ENCODE data around the gene KIRREL1. TPM values are rescaled to one million over a fixed set of nuclear protein-coding genes. Genes with fewer than 3 reads are reported as not detected.

The KIRREL1 gene
- total RNA-seq, 1 experiment from 2014 or later = 145 TPM

DNA sequence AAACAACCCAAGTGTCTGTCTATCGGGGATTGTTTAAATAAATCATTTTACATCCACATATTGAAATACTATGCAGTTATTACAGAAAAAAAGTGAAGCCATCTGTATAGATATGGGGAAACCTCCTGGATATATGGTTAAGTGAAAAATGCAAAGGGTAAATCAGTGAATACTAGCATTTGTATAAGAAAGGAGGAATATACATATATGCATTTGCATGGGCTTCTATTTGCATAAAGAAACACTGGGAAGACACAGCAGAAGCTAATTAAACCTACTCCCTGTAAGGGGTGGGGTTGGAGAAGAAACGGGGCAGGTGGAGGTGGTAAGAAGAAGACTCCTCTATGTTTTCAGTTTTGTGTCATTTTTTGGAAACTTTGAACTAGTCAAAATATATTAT, 16.6 kb upstream of the KIRREL1 start:
- Histone ChIP-seq H3K27ac (ENCODE audit: low read length) (no peak overlapping the region), H3K4me1 (ENCODE audit: control insufficient read depth, insufficient read depth, low read length) (no peaks in the 10 kb centered on the region), H3K27me3 (ENCODE audit: control insufficient read depth, insufficient read depth, low read length) (0 out of 2 replicates have a peak, but pooled peaks cover 3% of the 10 kb centered on the region), H3K36me3 (ENCODE audit: control insufficient read depth, insufficient read depth, low read length) (no peaks in the 10 kb centered on the region), H3K9me3 (ENCODE audit: control insufficient read depth, insufficient read depth, low read depth, low read length) (no peaks in the 10 kb centered on the region), H3K4me3 (ENCODE audit: low read depth in 2 of 2, low read length in 2 of 2) (no peak overlapping the region)
- POLR2A ChIA-PET = no interaction called here
- intact Hi-C loops (cut with micrococcal nuclease; ENCODE audit: unreplicated experiment) (no loop called here), in situ Hi-C loops (cut with HindIII; ENCODE audit: low pct_unique_long_range_greater_than_20kb, low sequenced_read_pairs) (no loop called here)
- TF ChIP-seq TCF7L2 (IDR thresholded peaks at IDR 0.05; ENCODE audit: low read depth, low read length) (no peak), SIN3A (IDR thresholded peaks at IDR 0.05; ENCODE audit: borderline replicate concordance, insufficient read depth, low read depth, low read length) (no peak), POLR2AphosphoS5 (IDR thresholded peaks at IDR 0.05; ENCODE audit: low read depth, low read length) (no peak)
- TF ChIP-seq, protein P1, sequence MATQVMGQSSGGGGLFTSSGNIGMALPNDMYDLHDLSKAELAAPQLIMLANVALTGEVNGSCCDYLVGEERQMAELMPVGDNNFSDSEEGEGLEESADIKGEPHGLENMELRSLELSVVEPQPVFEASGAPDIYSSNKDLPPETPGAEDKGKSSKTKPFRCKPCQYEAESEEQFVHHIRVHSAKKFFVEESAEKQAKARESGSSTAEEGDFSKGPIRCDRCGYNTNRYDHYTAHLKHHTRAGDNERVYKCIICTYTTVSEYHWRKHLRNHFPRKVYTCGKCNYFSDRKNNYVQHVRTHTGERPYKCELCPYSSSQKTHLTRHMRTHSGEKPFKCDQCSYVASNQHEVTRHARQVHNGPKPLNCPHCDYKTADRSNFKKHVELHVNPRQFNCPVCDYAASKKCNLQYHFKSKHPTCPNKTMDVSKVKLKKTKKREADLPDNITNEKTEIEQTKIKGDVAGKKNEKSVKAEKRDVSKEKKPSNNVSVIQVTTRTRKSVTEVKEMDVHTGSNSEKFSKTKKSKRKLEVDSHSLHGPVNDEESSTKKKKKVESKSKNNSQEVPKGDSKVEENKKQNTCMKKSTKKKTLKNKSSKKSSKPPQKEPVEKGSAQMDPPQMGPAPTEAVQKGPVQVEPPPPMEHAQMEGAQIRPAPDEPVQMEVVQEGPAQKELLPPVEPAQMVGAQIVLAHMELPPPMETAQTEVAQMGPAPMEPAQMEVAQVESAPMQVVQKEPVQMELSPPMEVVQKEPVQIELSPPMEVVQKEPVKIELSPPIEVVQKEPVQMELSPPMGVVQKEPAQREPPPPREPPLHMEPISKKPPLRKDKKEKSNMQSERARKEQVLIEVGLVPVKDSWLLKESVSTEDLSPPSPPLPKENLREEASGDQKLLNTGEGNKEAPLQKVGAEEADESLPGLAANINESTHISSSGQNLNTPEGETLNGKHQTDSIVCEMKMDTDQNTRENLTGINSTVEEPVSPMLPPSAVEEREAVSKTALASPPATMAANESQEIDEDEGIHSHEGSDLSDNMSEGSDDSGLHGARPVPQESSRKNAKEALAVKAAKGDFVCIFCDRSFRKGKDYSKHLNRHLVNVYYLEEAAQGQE (IDR thresholded peaks at IDR 0.05; ENCODE audit: insufficient read depth in 1 of 2, low read depth in 2 of 2, low read length in 1 of 2) = no peak
- TF ChIP-seq, protein P2, sequence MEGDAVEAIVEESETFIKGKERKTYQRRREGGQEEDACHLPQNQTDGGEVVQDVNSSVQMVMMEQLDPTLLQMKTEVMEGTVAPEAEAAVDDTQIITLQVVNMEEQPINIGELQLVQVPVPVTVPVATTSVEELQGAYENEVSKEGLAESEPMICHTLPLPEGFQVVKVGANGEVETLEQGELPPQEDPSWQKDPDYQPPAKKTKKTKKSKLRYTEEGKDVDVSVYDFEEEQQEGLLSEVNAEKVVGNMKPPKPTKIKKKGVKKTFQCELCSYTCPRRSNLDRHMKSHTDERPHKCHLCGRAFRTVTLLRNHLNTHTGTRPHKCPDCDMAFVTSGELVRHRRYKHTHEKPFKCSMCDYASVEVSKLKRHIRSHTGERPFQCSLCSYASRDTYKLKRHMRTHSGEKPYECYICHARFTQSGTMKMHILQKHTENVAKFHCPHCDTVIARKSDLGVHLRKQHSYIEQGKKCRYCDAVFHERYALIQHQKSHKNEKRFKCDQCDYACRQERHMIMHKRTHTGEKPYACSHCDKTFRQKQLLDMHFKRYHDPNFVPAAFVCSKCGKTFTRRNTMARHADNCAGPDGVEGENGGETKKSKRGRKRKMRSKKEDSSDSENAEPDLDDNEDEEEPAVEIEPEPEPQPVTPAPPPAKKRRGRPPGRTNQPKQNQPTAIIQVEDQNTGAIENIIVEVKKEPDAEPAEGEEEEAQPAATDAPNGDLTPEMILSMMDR (IDR thresholded peaks at IDR 0.05) = no peak
- DNase-seq (ENCODE audit: low read depth, low spot score) (no peak), ATAC-seq (no peak)
- CTCF ChIA-PET = interaction anchor here (0.9 kb wide), 1 partner anchor 145 kb away, joined by 3 read pairs; no protein-coding TSS in a partner anchor
- no TSS peak for BruUV-seq (replicated peaks)

DNA sequence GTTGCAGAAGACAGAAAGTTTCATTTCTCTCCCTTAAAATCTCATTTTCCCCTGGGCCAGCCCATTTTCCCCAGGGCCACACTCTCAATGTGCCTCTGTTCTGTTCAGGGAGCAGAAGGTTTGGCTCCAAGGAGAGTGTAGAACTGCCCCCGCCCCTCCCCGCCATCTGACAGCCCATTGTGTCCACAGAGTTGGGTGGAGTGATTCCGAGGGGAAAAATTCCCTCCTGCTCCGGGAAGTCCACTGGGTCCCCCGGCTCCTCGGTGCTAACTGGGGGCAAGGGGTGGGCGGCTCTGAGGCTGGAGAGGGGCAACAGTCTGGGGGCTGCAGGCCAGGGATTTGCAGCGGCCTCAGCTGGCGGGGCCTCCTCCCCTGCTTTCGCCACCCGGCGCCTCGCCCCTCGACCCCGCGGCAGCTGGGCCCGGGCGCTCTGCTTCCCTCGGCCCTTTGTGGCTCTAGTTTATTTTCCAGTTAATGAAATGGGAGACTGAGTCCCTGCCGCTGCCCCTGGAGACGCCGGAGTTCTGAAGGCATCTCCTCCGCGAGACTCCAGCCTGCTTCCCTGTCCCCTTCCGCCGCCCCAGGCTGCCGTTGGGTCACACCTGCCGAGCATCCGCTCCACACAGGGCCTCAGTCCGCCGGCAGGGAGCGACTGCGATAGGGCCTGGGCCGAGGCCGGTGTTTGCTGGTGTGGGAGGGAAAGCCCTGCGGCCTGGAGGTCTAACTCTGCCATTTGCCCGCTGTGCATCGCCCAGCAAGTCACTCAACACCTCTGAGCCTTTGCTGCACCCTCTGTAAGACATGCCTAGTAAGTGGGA, 14.7 kb upstream of the KIRREL1 start:
- DNase-seq (ENCODE audit: low read depth, low spot score) (no peak), ATAC-seq (peak; percentile 30; the same call in 1 of the 2 replicates)
- TF ChIP-seq, protein P1 (IDR thresholded peaks at IDR 0.05; ENCODE audit: insufficient read depth in 1 of 2, low read depth in 2 of 2, low read length in 1 of 2) = no peak
- no peak for TF ChIP-seq SIN3A (IDR thresholded peaks at IDR 0.05; ENCODE audit: borderline replicate concordance, insufficient read depth, low read depth, low read length)
- no peak for TF ChIP-seq TCF7L2 (IDR thresholded peaks at IDR 0.05; ENCODE audit: low read depth, low read length)
- TF ChIP-seq, protein P2 (IDR thresholded peaks at IDR 0.05) = no peak
- no peak for TF ChIP-seq POLR2AphosphoS5 (IDR thresholded peaks at IDR 0.05; ENCODE audit: low read depth, low read length)
- no peaks in the 10 kb centered on the region for H3K9me3 ChIP-seq (ENCODE audit: control insufficient read depth, insufficient read depth, low read depth, low read length)
- peaks cover 5% of the 10 kb centered on the region; the same call in 1 of the 2 replicates for H3K27me3 ChIP-seq (ENCODE audit: control insufficient read depth, insufficient read depth, low read length)
- no peaks in the 10 kb centered on the region for H3K4me1 ChIP-seq (ENCODE audit: control insufficient read depth, insufficient read depth, low read length)
- intact Hi-C loops (cut with micrococcal nuclease; ENCODE audit: unreplicated experiment) (no loop called here), in situ Hi-C loops (cut with HindIII; ENCODE audit: low pct_unique_long_range_greater_than_20kb, low sequenced_read_pairs) (no loop called here)
- H3K36me3 ChIP-seq (ENCODE audit: control insufficient read depth, insufficient read depth, low read length) = no peaks in the 10 kb centered on the region
- H3K27ac ChIP-seq (ENCODE audit: low read length) = no peak overlapping the region
- CTCF ChIA-PET = interaction anchor here (0.7 to 1.7 kb wide), 2 partner anchors 14 to 118 kb away, joined by 4 to 6 read pairs; no protein-coding TSS in a partner anchor
- H3K4me3 ChIP-seq (ENCODE audit: low read depth in 2 of 2, low read length in 2 of 2) = no peak overlapping the region
- POLR2A ChIA-PET = no interaction called here
- BruUV-seq (replicated peaks) = no TSS peak

All from Panc1 (cell line).